ENCODE data around the gene OFD1. TPM values are rescaled to one million over a fixed set of nuclear protein-coding genes. Genes with fewer than 3 reads are reported as not detected.
A peak's percentile ranks its signal among the peaks of the same experiment; 100 is the strongest.

OFD1 gene
- total RNA-seq, 4 donors from 2014 or later, result 20.8 to 135 (median 49.4) TPM

- TF ChIP-seq, protein P1, sequence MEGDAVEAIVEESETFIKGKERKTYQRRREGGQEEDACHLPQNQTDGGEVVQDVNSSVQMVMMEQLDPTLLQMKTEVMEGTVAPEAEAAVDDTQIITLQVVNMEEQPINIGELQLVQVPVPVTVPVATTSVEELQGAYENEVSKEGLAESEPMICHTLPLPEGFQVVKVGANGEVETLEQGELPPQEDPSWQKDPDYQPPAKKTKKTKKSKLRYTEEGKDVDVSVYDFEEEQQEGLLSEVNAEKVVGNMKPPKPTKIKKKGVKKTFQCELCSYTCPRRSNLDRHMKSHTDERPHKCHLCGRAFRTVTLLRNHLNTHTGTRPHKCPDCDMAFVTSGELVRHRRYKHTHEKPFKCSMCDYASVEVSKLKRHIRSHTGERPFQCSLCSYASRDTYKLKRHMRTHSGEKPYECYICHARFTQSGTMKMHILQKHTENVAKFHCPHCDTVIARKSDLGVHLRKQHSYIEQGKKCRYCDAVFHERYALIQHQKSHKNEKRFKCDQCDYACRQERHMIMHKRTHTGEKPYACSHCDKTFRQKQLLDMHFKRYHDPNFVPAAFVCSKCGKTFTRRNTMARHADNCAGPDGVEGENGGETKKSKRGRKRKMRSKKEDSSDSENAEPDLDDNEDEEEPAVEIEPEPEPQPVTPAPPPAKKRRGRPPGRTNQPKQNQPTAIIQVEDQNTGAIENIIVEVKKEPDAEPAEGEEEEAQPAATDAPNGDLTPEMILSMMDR (IDR thresholded peaks at IDR 0.05), result no peak
- no peak for TF ChIP-seq POLR2A (IDR thresholded peaks at IDR 0.05)
Observed at GRCh38 chrX:13703135-13703534, 31.4 kb upstream of the OFD1 start.

DNA sequence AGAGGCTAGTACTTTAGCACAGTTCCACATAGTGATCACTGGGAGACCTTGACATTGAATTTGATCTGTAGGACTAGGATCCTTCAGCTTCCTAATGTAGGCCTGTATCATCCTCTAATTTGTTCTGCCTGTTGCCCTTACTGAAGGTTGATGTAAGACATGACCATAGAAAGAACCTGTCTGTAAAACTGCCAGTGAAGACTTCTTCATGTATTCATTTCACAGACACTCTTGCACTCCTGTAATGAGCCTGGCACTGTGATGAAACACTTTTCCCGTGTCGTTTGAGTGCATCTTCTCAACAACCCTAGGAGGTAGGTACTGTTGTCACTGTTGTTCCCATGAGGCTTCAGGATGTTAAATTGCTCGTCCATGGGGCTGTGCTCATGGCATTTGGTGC is 31.0 kb upstream of the OFD1 start:
- no peak overlapping the region for H3K27ac ChIP-seq
- no peaks in the 10 kb centered on the region for H3K36me3 ChIP-seq
- no peaks in the 10 kb centered on the region for H3K27me3 ChIP-seq
- no peaks in the 10 kb centered on the region for H3K9me3 ChIP-seq
- TF ChIP-seq, protein P1 (IDR thresholded peaks at IDR 0.05), result no peak
- TF ChIP-seq POLR2A (IDR thresholded peaks at IDR 0.05), result no peak
- no peak for DNase-seq
- H3K4me1 ChIP-seq, result peaks cover 0 to 14% (median 0%) of the 10 kb centered on the region in 4 donors
- no peak overlapping the region for H3K4me3 ChIP-seq

More at GRCh38 chrX:13703135-13703534, 31.4 kb upstream of the OFD1 start:
- Histone ChIP-seq H3K36me3 (no peaks in the 10 kb centered on the region), H3K27ac (no peak overlapping the region), H3K4me3 (no peak overlapping the region), H3K4me1 (peaks cover 0 to 15% (median 0%) of the 10 kb centered on the region in 4 donors), H3K9me3 (no peaks in the 10 kb centered on the region), H3K27me3 (no peaks in the 10 kb centered on the region)
- DNase-seq, result no peak

DNA sequence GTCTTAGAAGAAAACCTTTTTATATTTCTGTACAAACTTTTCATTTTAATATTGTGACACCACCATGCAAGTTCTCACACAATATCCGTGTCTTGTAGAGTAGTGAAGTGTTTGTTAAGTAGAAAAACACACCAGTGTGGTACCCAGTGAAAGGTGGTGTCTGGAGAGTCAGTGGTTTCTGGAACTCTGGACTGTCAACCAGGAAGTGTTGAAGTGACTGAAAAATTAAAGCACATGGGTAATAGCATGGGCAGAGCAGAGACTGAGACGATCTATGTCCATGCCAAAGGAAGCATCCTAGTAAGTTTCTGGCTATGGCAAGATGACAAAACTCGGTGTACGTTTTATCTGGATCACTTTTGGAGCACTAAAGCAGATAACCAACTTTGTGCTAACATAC is 23.4 kb upstream of the OFD1 start:
- H3K27ac ChIP-seq, result no peak overlapping the region
- H3K27me3 ChIP-seq, result no peaks in the 10 kb centered on the region
- H3K9me3 ChIP-seq, result no peaks in the 10 kb centered on the region
- no peak overlapping the region for H3K4me3 ChIP-seq
- TF ChIP-seq, protein P1 (IDR thresholded peaks at IDR 0.05), result no peak
- TF ChIP-seq POLR2A (IDR thresholded peaks at IDR 0.05), result no peak
- DNase-seq, result no peak
- H3K4me1 ChIP-seq, result no peaks in the 10 kb centered on the region
- peaks cover 0 to 9% (median 0%) of the 10 kb centered on the region in 3 donors for H3K36me3 ChIP-seq

DNA sequence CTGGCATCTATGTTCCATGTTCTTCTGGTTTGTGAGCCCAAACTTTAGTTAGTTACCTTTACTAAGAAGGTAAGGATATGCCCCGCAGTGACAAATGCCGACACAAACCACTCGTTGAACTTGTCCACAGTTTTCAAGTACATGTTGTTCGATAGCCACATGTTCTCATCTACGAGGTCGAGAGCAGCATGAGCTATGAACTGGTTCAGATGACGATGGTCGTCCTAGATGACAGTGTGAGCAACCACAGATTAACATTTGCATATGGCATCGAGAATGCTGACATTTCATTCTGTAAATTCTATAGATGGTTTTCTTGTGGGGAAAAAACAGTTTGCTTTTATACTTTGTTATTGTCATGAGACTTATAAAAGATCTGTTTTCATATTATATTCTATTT is 18.1 kb upstream of the OFD1 start:
- Histone ChIP-seq H3K4me3 (no peak overlapping the region), H3K4me1 (no peaks in the 10 kb centered on the region), H3K27ac (no peak overlapping the region), H3K27me3 (no peaks in the 10 kb centered on the region), H3K36me3 (peaks cover 0 to 9% (median 0%) of the 10 kb centered on the region in 3 donors), H3K9me3 (no peaks in the 10 kb centered on the region)
- no peak for TF ChIP-seq POLR2A (IDR thresholded peaks at IDR 0.05)
- TF ChIP-seq, protein P1 (IDR thresholded peaks at IDR 0.05), result no peak
- DNase-seq, result no peak

DNA sequence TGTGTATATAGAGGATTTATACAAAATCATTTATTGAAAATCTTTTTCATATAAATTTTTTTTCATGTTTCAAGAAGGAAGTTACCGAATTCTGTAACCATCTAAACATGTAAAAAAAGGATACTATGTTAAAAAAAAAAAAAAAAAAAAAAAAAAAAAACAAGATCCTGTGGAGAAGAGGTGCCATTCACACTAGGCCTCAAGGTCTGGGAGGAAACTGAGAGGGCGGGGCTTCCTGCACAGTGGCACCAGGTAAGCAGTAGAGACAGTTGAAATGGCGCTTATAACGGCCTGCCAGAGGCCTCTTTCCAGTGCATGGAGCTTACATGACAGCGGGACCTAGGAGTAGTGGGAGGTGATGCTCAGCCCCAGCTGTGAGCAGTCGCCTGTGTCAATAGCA is 17.6 kb upstream of the OFD1 start:
- Histone ChIP-seq H3K27me3 (no peaks in the 10 kb centered on the region), H3K4me1 (no peaks in the 10 kb centered on the region), H3K4me3 (no peak overlapping the region), H3K36me3 (peaks cover 0 to 9% (median 0%) of the 10 kb centered on the region in 3 donors), H3K9me3 (no peaks in the 10 kb centered on the region), H3K27ac (peak overlapping the region in 1 of 4 donors; percentile 45)
- TF ChIP-seq, protein P1 (IDR thresholded peaks at IDR 0.05), result no peak
- no peak for TF ChIP-seq POLR2A (IDR thresholded peaks at IDR 0.05)
- peak in 2 of 3 donors; percentile 54 to 66 for DNase-seq
